GM23338 (cell line): ENCODE data around the gene PPP2R2B. TPM values are rescaled to one million over a fixed set of nuclear protein-coding genes. Genes with fewer than 3 reads are reported as not detected.

Source experiments
- ATAC-seq: fragments of 200-7000 bp; cut with Tn5 transposase; 3 replicates; pipeline ENCODE4 v1.9.1; 2020
- DNase-seq: peaks from one replicate; pipeline ENCODE4 v3.0.0-alpha.2; 2015; ENCODE audit warnings: low spot score
- H2AFZ ChIP-seq: fragments of 200-600 bp; sonication (generic); 2 replicates; pipeline ENCODE4 v1.8.0; 2016; ENCODE audit warnings: antibody characterized with exemption, mild to moderate bottlenecking, moderate library complexity
- H3F3A ChIP-seq: fragments of 200-600 bp; sonication (generic); replicated peaks from 2 replicates; pipeline ENCODE4 v1.8.0; 2017; ENCODE audit warnings: antibody characterized with exemption, mixed run types, low read depth
- H3K27ac ChIP-seq: fragments of 200-600 bp; sonication (generic); 2 replicates; pipeline ENCODE4 v1.6.1; 2016; ENCODE audit warnings: low read depth
- H3K27me3 ChIP-seq: fragments of 200-600 bp; sonication (generic); 2 replicates; pipeline ENCODE4 v1.8.0; 2016; ENCODE audit warnings: mild to moderate bottlenecking, mixed run types, moderate library complexity; ENCODE audit not compliant: insufficient read depth
- H3K36me3 ChIP-seq: fragments of 200-600 bp; sonication (generic); 2 replicates; pipeline ENCODE4 v1.8.0; 2016; ENCODE audit warnings: mild to moderate bottlenecking; ENCODE audit not compliant: insufficient read depth
- H3K4me1 ChIP-seq: fragments of 200-600 bp; sonication (generic); 2 replicates; pipeline ENCODE4 v1.8.0; 2016; ENCODE audit warnings: mild to moderate bottlenecking, moderate library complexity; ENCODE audit not compliant: insufficient read depth
- H3K4me2 ChIP-seq: fragments of 200-600 bp; sonication (generic); 2 replicates; pipeline ENCODE4 v1.7.1; 2017; ENCODE audit warnings: mixed run types
- H3K4me3 ChIP-seq: fragments of 200-600 bp; sonication (generic); 2 replicates; pipeline ENCODE4 v1.6.1; 2016; ENCODE audit warnings: mixed run types
- H3K79me2 ChIP-seq: fragments of 200-600 bp; sonication (generic); replicated peaks from 2 replicates; pipeline ENCODE4 v1.8.0; 2017; ENCODE audit warnings: mild to moderate bottlenecking; ENCODE audit not compliant: insufficient read depth
- H3K9me2 ChIP-seq: fragments of 200-600 bp; sonication (generic); 2 replicates; pipeline ENCODE4 v1.8.0; 2017; ENCODE audit not compliant: insufficient read depth
- H4K20me1 ChIP-seq: fragments of 200-600 bp; sonication (generic); replicated peaks from 2 replicates; pipeline ENCODE4 v1.8.0; 2017; ENCODE audit warnings: mild to moderate bottlenecking; ENCODE audit not compliant: insufficient read depth
- H3K27ac Mint-ChIP-seq: 2 replicates; pipeline ENCODE4 v1.8.0; 2020; ENCODE audit warnings: inconsistent platforms, mild to moderate bottlenecking, moderate library complexity, mixed read lengths
- H3K27me3 Mint-ChIP-seq: 3 replicates; pipeline ENCODE4 v1.8.0; 2022; ENCODE audit warnings: low read depth, mild to moderate bottlenecking, moderate library complexity, mixed read lengths, inconsistent platforms; ENCODE audit not compliant: insufficient read depth, poor library complexity
- H3K36me3 Mint-ChIP-seq: 3 replicates; pipeline ENCODE4 v1.8.0; 2021; ENCODE audit warnings: low read depth, mild to moderate bottlenecking, inconsistent platforms, moderate library complexity, mixed read lengths
- H3K4me1 Mint-ChIP-seq: 3 replicates; pipeline ENCODE4 v1.8.0; 2020; ENCODE audit warnings: mild to moderate bottlenecking, inconsistent platforms, mixed read lengths
- H3K4me3 Mint-ChIP-seq: 3 replicates; pipeline ENCODE4 v1.8.0; 2021; ENCODE audit warnings: moderate library complexity, mild to moderate bottlenecking, inconsistent platforms, mixed read lengths
- H3K9me3 Mint-ChIP-seq: 3 replicates; pipeline ENCODE4 v1.8.0; 2020; ENCODE audit warnings: moderate library complexity, mild to moderate bottlenecking, inconsistent platforms, mixed read lengths
- ETS1 ChIP-seq: IDR thresholded peaks from 2 replicates; pipeline ENCODE4 v1.6.1; 2016; ENCODE audit warnings: antibody characterized with exemption
- EZH2 ChIP-seq: fragments of 200-600 bp; sonication (generic); IDR thresholded peaks from one replicate; pipeline ENCODE4 v1.8.0; 2017; ENCODE audit warnings: antibody characterized with exemption, mild to moderate bottlenecking, low read depth; ENCODE audit not compliant: unreplicated experiment
- JUNB ChIP-seq: IDR thresholded peaks from one replicate; pipeline ENCODE4 v1.6.1; 2016; ENCODE audit warnings: antibody characterized with exemption; ENCODE audit not compliant: unreplicated experiment
- NANOG ChIP-seq: IDR thresholded peaks from 2 replicates; pipeline ENCODE4 v1.6.1; 2016; ENCODE audit warnings: antibody characterized with exemption, borderline replicate concordance
- STAT1 ChIP-seq: IDR thresholded peaks from one replicate; pipeline ENCODE4 v1.6.1; 2016; ENCODE audit warnings: antibody characterized with exemption; ENCODE audit not compliant: unreplicated experiment
- ZNF462 ChIP-seq: fragments of 250-450 bp; sonication (Bioruptor Pico); IDR thresholded peaks from 2 replicates; pipeline ENCODE4 v1.5.0; 2020; ENCODE audit warnings: mild to moderate bottlenecking, moderate library complexity
- polyA plus RNA-seq: library from polyadenylated mRNA; unstranded; fragments of >200 nt; fragmentation: Nextera tagmentation; extraction: Ambion mirVana; gene quantifications from 2 replicates; pipeline ENCODE4 v1.2.1, GENCODE V29; 2016
- total RNA-seq: library from RNA; depleted of rRNA; stranded (reverse); fragments of >200 nt; shearing (Covaris generic); gene quantifications from 2 replicates; pipeline ENCODE4 v1.2.3, GENCODE V29; 2014
- TF ChIP-seq, protein P1 (sequence below), 2 experiments: fragments of 200-600 bp in 1 of 2; sonication (generic) in 1 of 2; conservative IDR thresholded peaks; 2 replicates each; pipeline versions ENCODE4 v1.5.1 to v1.6.1; 2016 to 2017; ENCODE audit warnings: antibody characterized with exemption in 2 of 2, low read depth in 2 of 2, mild to moderate bottlenecking in 2 of 2, moderate library complexity in 1 of 2
- TF ChIP-seq, protein P2 (sequence below): IDR thresholded peaks from one replicate; pipeline ENCODE4 v1.6.1; 2018; ENCODE audit warnings: antibody characterized with exemption; ENCODE audit not compliant: unreplicated experiment

Gene PPP2R2B
- total and polyA plus RNA-seq, 2 experiments from 2014 or later = 21.3 to 33.9 TPM

DNA sequence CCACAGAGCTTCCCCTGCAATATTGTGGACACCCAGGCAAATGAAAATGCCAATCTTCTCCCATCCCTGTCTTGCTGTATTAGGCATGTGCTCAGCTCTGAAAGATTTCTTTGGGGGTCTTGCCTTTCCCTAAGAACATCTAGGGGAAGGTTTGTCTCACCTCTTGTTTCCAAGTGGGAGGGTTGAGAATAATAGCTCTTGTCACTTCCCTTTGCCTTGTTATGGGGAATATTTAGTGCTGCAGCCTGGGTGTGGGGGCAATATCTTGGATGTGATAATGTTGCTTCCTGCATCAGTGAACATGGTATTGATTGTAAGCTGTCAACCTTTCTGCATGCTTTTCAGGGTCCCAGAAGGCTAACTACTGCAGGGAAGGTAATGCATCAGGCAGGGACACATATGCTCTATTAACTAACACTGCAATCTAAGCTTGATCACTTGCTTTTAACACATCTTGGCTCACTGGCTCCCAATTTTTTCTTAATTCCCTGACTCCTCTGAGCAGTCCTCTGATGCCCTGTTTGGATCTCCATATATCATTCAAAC lies 296.4 kb downstream of the PPP2R2B start:
- ATAC-seq (no peak), DNase-seq (no peak)
- Histone ChIP-seq H3F3A (no peaks in the 10 kb centered on the region), H3K27ac (no peak overlapping the region), H3K4me1 (no peaks in the 10 kb centered on the region), H3K9me2 (no peaks in the 10 kb centered on the region; the same call in 1 of the 2 replicates), H3K4me3 (no peak overlapping the region), H2AFZ (no peak overlapping the region), H4K20me1 (no peaks in the 10 kb centered on the region), H3K79me2 (no peaks in the 10 kb centered on the region), H3K27me3 (no peaks in the 10 kb centered on the region), H3K4me2 (no peak overlapping the region), H3K36me3 (no peaks in the 10 kb centered on the region)
- Mint-ChIP-seq H3K27me3 (peaks cover 4% of the 10 kb centered on the region), H3K27ac (no peak overlapping the region), H3K4me1 (no peaks in the 10 kb centered on the region), H3K4me3 (no peak overlapping the region), H3K9me3 (peaks cover under 1% of the 10 kb centered on the region; the same call in 1 of the 3 replicates), H3K36me3 (no peaks in the 10 kb centered on the region)
- TF ChIP-seq STAT1 (no peak), ZNF462 (CRISPR knock-in tag) (no peak), NANOG (no peak), JUNB (no peak), EZH2 (no peak), ETS1 (no peak)
- TF ChIP-seq, protein P1, sequence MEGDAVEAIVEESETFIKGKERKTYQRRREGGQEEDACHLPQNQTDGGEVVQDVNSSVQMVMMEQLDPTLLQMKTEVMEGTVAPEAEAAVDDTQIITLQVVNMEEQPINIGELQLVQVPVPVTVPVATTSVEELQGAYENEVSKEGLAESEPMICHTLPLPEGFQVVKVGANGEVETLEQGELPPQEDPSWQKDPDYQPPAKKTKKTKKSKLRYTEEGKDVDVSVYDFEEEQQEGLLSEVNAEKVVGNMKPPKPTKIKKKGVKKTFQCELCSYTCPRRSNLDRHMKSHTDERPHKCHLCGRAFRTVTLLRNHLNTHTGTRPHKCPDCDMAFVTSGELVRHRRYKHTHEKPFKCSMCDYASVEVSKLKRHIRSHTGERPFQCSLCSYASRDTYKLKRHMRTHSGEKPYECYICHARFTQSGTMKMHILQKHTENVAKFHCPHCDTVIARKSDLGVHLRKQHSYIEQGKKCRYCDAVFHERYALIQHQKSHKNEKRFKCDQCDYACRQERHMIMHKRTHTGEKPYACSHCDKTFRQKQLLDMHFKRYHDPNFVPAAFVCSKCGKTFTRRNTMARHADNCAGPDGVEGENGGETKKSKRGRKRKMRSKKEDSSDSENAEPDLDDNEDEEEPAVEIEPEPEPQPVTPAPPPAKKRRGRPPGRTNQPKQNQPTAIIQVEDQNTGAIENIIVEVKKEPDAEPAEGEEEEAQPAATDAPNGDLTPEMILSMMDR (conservative IDR thresholded peaks at IDR 0.05; ENCODE audit: low read depth in 2 of 2) = no peak
- TF ChIP-seq, protein P2, sequence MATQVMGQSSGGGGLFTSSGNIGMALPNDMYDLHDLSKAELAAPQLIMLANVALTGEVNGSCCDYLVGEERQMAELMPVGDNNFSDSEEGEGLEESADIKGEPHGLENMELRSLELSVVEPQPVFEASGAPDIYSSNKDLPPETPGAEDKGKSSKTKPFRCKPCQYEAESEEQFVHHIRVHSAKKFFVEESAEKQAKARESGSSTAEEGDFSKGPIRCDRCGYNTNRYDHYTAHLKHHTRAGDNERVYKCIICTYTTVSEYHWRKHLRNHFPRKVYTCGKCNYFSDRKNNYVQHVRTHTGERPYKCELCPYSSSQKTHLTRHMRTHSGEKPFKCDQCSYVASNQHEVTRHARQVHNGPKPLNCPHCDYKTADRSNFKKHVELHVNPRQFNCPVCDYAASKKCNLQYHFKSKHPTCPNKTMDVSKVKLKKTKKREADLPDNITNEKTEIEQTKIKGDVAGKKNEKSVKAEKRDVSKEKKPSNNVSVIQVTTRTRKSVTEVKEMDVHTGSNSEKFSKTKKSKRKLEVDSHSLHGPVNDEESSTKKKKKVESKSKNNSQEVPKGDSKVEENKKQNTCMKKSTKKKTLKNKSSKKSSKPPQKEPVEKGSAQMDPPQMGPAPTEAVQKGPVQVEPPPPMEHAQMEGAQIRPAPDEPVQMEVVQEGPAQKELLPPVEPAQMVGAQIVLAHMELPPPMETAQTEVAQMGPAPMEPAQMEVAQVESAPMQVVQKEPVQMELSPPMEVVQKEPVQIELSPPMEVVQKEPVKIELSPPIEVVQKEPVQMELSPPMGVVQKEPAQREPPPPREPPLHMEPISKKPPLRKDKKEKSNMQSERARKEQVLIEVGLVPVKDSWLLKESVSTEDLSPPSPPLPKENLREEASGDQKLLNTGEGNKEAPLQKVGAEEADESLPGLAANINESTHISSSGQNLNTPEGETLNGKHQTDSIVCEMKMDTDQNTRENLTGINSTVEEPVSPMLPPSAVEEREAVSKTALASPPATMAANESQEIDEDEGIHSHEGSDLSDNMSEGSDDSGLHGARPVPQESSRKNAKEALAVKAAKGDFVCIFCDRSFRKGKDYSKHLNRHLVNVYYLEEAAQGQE = no peak
